IMR-90 (cell line): ENCODE results near the gene AVPR2. TPM values are rescaled to one million over a fixed set of nuclear protein-coding genes. Genes with fewer than 3 reads are reported as not detected.

ENCODE experiments used
- ATAC-seq: fragments of 200-7000 bp; cut with Tn5 transposase; 2 replicates; pipeline ENCODE4 v1.9.1; 2020; ENCODE audit warnings: low read depth, mild to moderate bottlenecking, moderate library complexity
- BruUV-seq: library from RNA; stranded (reverse); fragments of 400-500 nt; replicated peaks from 2 replicates; lab custom pipeline; 2021; lab: Mats Ljungman, UMichigan
- CTCF ChIA-PET: fragments of 300-600 bp; formaldehyde crosslinking; extraction: SDS; loops from one replicate; lab custom pipeline; 2021; ENCODE audit warnings: antibody characterized with exemption; lab: Yijun Ruan, JAX
- POLR2A ChIA-PET: fragments of 300-600 bp; sonication (Branson Sonifier 250); formaldehyde crosslinking; loops from one replicate; lab custom pipeline; 2022; ENCODE audit warnings: antibody characterized with exemption; ENCODE audit not compliant: unreplicated experiment; lab: Charles Lee
- DNase-seq: peaks from one replicate; pipeline ENCODE4 v3.0.0; 2013
- H2AFZ ChIP-seq: replicated peaks from 2 replicates; pipeline ENCODE3; 2013; ENCODE audit warnings: low read length, mild to moderate bottlenecking; ENCODE audit not compliant: poor library complexity
- H2AK5ac ChIP-seq: 2 replicates; pipeline ENCODE4 v1.6.1; 2013; ENCODE audit warnings: low read depth, low read length, inconsistent platforms
- H2AK9ac ChIP-seq: replicated peaks from 2 replicates; pipeline ENCODE3; 2013; ENCODE audit warnings: mild to moderate bottlenecking, low read depth, low read length, moderate library complexity; ENCODE audit not compliant: poor library complexity
- H2BK120ac ChIP-seq: 2 replicates; pipeline ENCODE4 v1.6.1; 2013; ENCODE audit warnings: low read depth, low read length, inconsistent platforms
- H2BK15ac ChIP-seq: 3 replicates; pipeline ENCODE4 v1.6.1; 2013; ENCODE audit warnings: low read depth, low read length, inconsistent platforms
- H2BK20ac ChIP-seq: 2 replicates; pipeline ENCODE4 v1.6.1; 2013; ENCODE audit warnings: low read depth, mild to moderate bottlenecking, inconsistent platforms, low read length, moderate library complexity
- H2BK5ac ChIP-seq: 2 replicates; pipeline ENCODE4 v1.6.1; 2013; ENCODE audit warnings: mild to moderate bottlenecking, low read depth, low read length, inconsistent platforms; ENCODE audit not compliant: poor library complexity, severe bottlenecking
- H3K14ac ChIP-seq: replicated peaks from 2 replicates; pipeline ENCODE4 v1.6.1; 2013; ENCODE audit warnings: low read depth, low read length, inconsistent platforms
- H3K18ac ChIP-seq: 2 replicates; pipeline ENCODE4 v1.6.1; 2013; ENCODE audit warnings: low read depth, low read length, control low read depth
- H3K23ac ChIP-seq: 2 replicates; pipeline ENCODE4 v1.6.1; 2013; ENCODE audit warnings: low read depth, low read length, inconsistent platforms
- H3K27ac ChIP-seq: 2 replicates; pipeline ENCODE4 v1.5.1; 2013; ENCODE audit warnings: mild to moderate bottlenecking, control low read depth, low read length; ENCODE audit not compliant: insufficient read depth
- H3K27me3 ChIP-seq: 2 replicates; pipeline ENCODE4 v1.6.1; 2013; ENCODE audit warnings: low read length; ENCODE audit not compliant: control insufficient read depth, insufficient read depth
- H3K36me3 ChIP-seq: 2 replicates; pipeline ENCODE4 v1.6.1; 2013; ENCODE audit warnings: low read length, mixed read lengths; ENCODE audit not compliant: control insufficient read depth, insufficient read depth
- H3K4ac ChIP-seq: 2 replicates; pipeline ENCODE4 v1.6.1; 2013; ENCODE audit warnings: low read depth, low read length, inconsistent platforms
- H3K4me1 ChIP-seq: 2 replicates; pipeline ENCODE4 v1.6.1; 2013; ENCODE audit warnings: low read length, mixed read lengths; ENCODE audit not compliant: control insufficient read depth, insufficient read depth
- H3K4me2 ChIP-seq: 2 replicates; pipeline ENCODE4 v1.6.1; 2013; ENCODE audit warnings: low read depth, mild to moderate bottlenecking, control low read depth, low read length, moderate library complexity
- H3K4me3 ChIP-seq: 2 replicates; pipeline ENCODE4 v1.5.1; 2013; ENCODE audit warnings: low read depth, mild to moderate bottlenecking, control low read depth, low read length, moderate library complexity; ENCODE audit not compliant: insufficient read depth
- H3K56ac ChIP-seq: 2 replicates; pipeline ENCODE4 v1.6.1; 2013; ENCODE audit warnings: low read length, inconsistent platforms; ENCODE audit not compliant: insufficient read depth; ENCODE audit errors: extremely low read depth
- H3K79me1 ChIP-seq, 2 experiments: 2 replicates each; pipeline ENCODE4 v1.6.1; 2013; ENCODE audit warnings: low read length in 2 of 2, inconsistent platforms in 1 of 2, low read depth in 1 of 2
- H3K9ac ChIP-seq: 2 replicates; pipeline ENCODE4 v1.6.1; 2013; ENCODE audit warnings: low read depth, low read length, control low read depth
- H3K9me1 ChIP-seq: 2 replicates; pipeline ENCODE4 v1.6.1; 2013; ENCODE audit warnings: low read length, inconsistent platforms; ENCODE audit not compliant: insufficient read depth
- H3K9me3 ChIP-seq: 2 replicates; pipeline ENCODE4 v1.6.1; 2013; ENCODE audit warnings: low read length; ENCODE audit not compliant: control insufficient read depth, insufficient read depth
- H4K20me1 ChIP-seq: 2 replicates; pipeline ENCODE4 v1.6.1; 2013; ENCODE audit warnings: low read length, inconsistent platforms; ENCODE audit not compliant: insufficient read depth
- H4K5ac ChIP-seq: 2 replicates; pipeline ENCODE4 v1.6.1; 2013; ENCODE audit warnings: mild to moderate bottlenecking, low read depth, low read length, control low read depth
- H4K8ac ChIP-seq, 2 experiments: 2 replicates each; pipeline ENCODE4 v1.6.1; 2013; ENCODE audit warnings: low read depth in 2 of 2, low read length in 2 of 2, control low read depth in 1 of 2, inconsistent platforms in 1 of 2
- H4K91ac ChIP-seq: 2 replicates; pipeline ENCODE4 v1.6.1; 2013; ENCODE audit warnings: low read depth, low read length, inconsistent platforms; ENCODE audit not compliant: insufficient read depth
- BHLHE40 ChIP-seq: fragments of 150-350 bp; IDR thresholded peaks from 2 replicates; pipeline ENCODE4 v1.6.1; 2016; ENCODE audit warnings: mild to moderate bottlenecking, low read depth, low read length
- CEBPB ChIP-seq: IDR thresholded peaks from 2 replicates; pipeline ENCODE4 v1.6.1; 2012; ENCODE audit warnings: low read depth, low read length, improper control_type of control experiment
- CHD1 ChIP-seq: IDR thresholded peaks from 2 replicates; pipeline ENCODE4 v1.6.1; 2012; ENCODE audit warnings: low read depth, low read length, improper control_type of control experiment
- FOS ChIP-seq: fragments of 150-350 bp; IDR thresholded peaks from 2 replicates; pipeline ENCODE4 v1.6.1; 2016; ENCODE audit warnings: low read depth, low read length
- MAFK ChIP-seq: IDR thresholded peaks from 2 replicates; pipeline ENCODE4 v1.6.1; 2012; ENCODE audit warnings: low read depth, low read length, improper control_type of control experiment
- MAZ ChIP-seq: IDR thresholded peaks from 2 replicates; pipeline ENCODE4 v1.6.1; 2012; ENCODE audit warnings: low read depth, mild to moderate bottlenecking, low read length, improper control_type of control experiment, moderate library complexity, borderline replicate concordance
- MXI1 ChIP-seq: IDR thresholded peaks from 2 replicates; pipeline ENCODE4 v1.6.1; 2012; ENCODE audit warnings: low read depth, mild to moderate bottlenecking, low read length, moderate library complexity, borderline replicate concordance
- NFE2L2 ChIP-seq: fragments of 150-350 bp; IDR thresholded peaks from 2 replicates; pipeline ENCODE4 v1.6.1; 2016; ENCODE audit warnings: low read depth, mild to moderate bottlenecking, low read length
- POLR2A ChIP-seq: IDR thresholded peaks from 2 replicates; pipeline ENCODE4 v1.6.1; 2012; ENCODE audit warnings: mild to moderate bottlenecking, low read depth, low read length
- RAD21 ChIP-seq: IDR thresholded peaks from 2 replicates; pipeline ENCODE4 v1.6.1; 2012; ENCODE audit warnings: low read length, improper control_type of control experiment
- RCOR1 ChIP-seq: IDR thresholded peaks from 2 replicates; pipeline ENCODE4 v1.6.1; 2012; ENCODE audit warnings: mild to moderate bottlenecking, low read length, improper control_type of control experiment; ENCODE audit not compliant: insufficient replicate concordance
- RFX5 ChIP-seq: IDR thresholded peaks from 2 replicates; pipeline ENCODE4 v1.8.0; 2012; ENCODE audit warnings: low read depth, mild to moderate bottlenecking, low read length, moderate library complexity
- SMC3 ChIP-seq: fragments of 150-350 bp; IDR thresholded peaks from 2 replicates; pipeline ENCODE4 v1.6.1; 2016; ENCODE audit warnings: low read depth, mild to moderate bottlenecking, antibody characterized with exemption, low read length, moderate library complexity
- WGBS, 2 experiments: methylation state at CpG; one replicate each; pipeline versions ENCODE4 v1.1.5 to v1.1.7; 2013; ENCODE audit warnings: missing lambda C conversion rate in 2 of 2; ENCODE audit not compliant: insufficient read length in 1 of 2; ENCODE audit errors: extremely low coverage in 2 of 2; 5-methylcytosine and 5-hydroxymethylcytosine counted together
- dilution Hi-C: fragments of 300-500 bp; cut with HindIII; formaldehyde crosslinking; loops from one replicate; pipeline ENCODE4 v1.14.3; 2018; ENCODE audit warnings: low sequenced_read_pairs; ENCODE audit not compliant: unreplicated experiment
- in situ Hi-C: fragments of 300-500 bp; cut with MboI; formaldehyde crosslinking; loops from 3 replicates; pipeline ENCODE4 v1.14.3; 2019; ENCODE audit warnings: low sequenced_read_pairs, inconsistent platforms, mixed read lengths
- intact Hi-C: fragments of 100-400 bp; cut with micrococcal nuclease; formaldehyde crosslinking; loops from 2 replicates; pipeline ENCODE4 v1.10.0; 2022
- polyA plus RNA-seq, 3 experiments: library from polyadenylated mRNA; depleted of rRNA; stranded (reverse); fragments of >200 nt; gene quantifications; 2 replicates each; pipeline ENCODE4 v1.2.3, GENCODE V29; 2012; ENCODE audit warnings: low replicate concordance in 1 of 3
- total RNA-seq: library from RNA; depleted of rRNA; stranded (reverse); fragments of >200 nt; gene quantifications from 2 replicates; pipeline ENCODE4 v1.2.3, GENCODE V29; 2012
- TF ChIP-seq, protein P1 (sequence below): fragments of 150-350 bp; IDR thresholded peaks from 2 replicates; pipeline ENCODE4 v1.6.1; 2016; ENCODE audit warnings: low read depth, mild to moderate bottlenecking, low read length, moderate library complexity, borderline replicate concordance
- TF ChIP-seq, protein P2 (sequence below): conservative IDR thresholded peaks from 2 replicates; pipeline ENCODE4 v1.5.1; 2012; ENCODE audit warnings: mild to moderate bottlenecking, low read depth, low read length, improper control_type of control experiment
- TF ChIP-seq, protein P3 (sequence below): fragments of 150-350 bp; IDR thresholded peaks from 2 replicates; pipeline ENCODE4 v1.6.1; 2017; ENCODE audit warnings: mild to moderate bottlenecking, antibody characterized with exemption, low read length, low read depth

AVPR2 gene
- total and polyA plus RNA-seq, 2 of the 4 experiments (the other 2 are of a cell fraction), result not detected

DNA sequence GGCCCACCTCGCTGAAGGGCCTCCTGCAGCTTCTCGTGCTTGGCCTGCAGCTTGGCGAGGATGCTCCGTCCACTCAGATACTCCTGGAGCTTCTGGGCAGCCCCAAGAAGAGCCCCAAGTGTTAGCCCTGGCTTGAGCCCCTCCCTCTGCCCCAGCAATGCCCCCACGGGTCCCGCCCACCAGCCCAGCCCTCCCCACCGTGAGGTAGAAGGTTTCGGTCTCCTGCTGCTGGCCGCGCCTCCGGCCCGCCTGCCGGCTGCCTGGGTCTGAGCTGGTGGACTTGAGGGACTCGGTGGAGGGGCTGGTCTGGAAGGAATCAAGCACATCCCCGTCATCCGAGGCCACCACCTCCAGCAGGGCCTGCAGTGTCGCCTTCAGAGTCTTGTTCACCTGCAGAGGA is 8.7 kb downstream of the AVPR2 start:
- no peak overlapping the region for H2BK5ac ChIP-seq
- H4K8ac ChIP-seq, result no peak overlapping the region
- H3K56ac ChIP-seq, result no peak overlapping the region
- H3K27ac ChIP-seq, result no peak overlapping the region
- H2AK9ac ChIP-seq, result no peak overlapping the region
- no peaks in the 10 kb centered on the region for H3K36me3 ChIP-seq
- ChIA-PET CTCF (no interaction called here), POLR2A (no interaction called here)
- no peak overlapping the region for H3K18ac ChIP-seq
- no TSS peak for BruUV-seq
- H2BK15ac ChIP-seq, result no peak overlapping the region
- H3K9me1 ChIP-seq, result no peaks in the 10 kb centered on the region
- H3K4me3 ChIP-seq, result no peak overlapping the region
- no peak overlapping the region for H3K4ac ChIP-seq
- TF ChIP-seq, protein P1, sequence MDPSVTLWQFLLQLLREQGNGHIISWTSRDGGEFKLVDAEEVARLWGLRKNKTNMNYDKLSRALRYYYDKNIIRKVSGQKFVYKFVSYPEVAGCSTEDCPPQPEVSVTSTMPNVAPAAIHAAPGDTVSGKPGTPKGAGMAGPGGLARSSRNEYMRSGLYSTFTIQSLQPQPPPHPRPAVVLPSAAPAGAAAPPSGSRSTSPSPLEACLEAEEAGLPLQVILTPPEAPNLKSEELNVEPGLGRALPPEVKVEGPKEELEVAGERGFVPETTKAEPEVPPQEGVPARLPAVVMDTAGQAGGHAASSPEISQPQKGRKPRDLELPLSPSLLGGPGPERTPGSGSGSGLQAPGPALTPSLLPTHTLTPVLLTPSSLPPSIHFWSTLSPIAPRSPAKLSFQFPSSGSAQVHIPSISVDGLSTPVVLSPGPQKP, result no peak
- TF ChIP-seq MAFK, result no peak
- TF ChIP-seq FOS, result no peak
- no peak for TF ChIP-seq BHLHE40
- TF ChIP-seq, protein P2, sequence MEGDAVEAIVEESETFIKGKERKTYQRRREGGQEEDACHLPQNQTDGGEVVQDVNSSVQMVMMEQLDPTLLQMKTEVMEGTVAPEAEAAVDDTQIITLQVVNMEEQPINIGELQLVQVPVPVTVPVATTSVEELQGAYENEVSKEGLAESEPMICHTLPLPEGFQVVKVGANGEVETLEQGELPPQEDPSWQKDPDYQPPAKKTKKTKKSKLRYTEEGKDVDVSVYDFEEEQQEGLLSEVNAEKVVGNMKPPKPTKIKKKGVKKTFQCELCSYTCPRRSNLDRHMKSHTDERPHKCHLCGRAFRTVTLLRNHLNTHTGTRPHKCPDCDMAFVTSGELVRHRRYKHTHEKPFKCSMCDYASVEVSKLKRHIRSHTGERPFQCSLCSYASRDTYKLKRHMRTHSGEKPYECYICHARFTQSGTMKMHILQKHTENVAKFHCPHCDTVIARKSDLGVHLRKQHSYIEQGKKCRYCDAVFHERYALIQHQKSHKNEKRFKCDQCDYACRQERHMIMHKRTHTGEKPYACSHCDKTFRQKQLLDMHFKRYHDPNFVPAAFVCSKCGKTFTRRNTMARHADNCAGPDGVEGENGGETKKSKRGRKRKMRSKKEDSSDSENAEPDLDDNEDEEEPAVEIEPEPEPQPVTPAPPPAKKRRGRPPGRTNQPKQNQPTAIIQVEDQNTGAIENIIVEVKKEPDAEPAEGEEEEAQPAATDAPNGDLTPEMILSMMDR, result no peak
- TF ChIP-seq RFX5, result no peak
- TF ChIP-seq CHD1, result no peak
- TF ChIP-seq MAZ, result no peak
- TF ChIP-seq POLR2A, result no peak
- TF ChIP-seq SMC3, result no peak
- no peak for TF ChIP-seq NFE2L2
- no peak for TF ChIP-seq MXI1
- TF ChIP-seq CEBPB, result no peak
- no peak for TF ChIP-seq RCOR1
- no peak for TF ChIP-seq RAD21
- TF ChIP-seq, protein P3, sequence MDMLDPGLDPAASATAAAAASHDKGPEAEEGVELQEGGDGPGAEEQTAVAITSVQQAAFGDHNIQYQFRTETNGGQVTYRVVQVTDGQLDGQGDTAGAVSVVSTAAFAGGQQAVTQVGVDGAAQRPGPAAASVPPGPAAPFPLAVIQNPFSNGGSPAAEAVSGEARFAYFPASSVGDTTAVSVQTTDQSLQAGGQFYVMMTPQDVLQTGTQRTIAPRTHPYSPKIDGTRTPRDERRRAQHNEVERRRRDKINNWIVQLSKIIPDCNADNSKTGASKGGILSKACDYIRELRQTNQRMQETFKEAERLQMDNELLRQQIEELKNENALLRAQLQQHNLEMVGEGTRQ, result no peak
- no peak overlapping the region for H2AFZ ChIP-seq
- H3K14ac ChIP-seq, result no peak overlapping the region
- H3K23ac ChIP-seq, result no peak overlapping the region
- H3K9ac ChIP-seq, result no peak overlapping the region
- H2BK120ac ChIP-seq, result no peak overlapping the region
- H3K27me3 ChIP-seq, result peaks cover 19% of the 10 kb centered on the region
- dilution Hi-C loops (no loop called here), intact Hi-C loops (no loop called here), in situ Hi-C loops (loop anchor here (25.0 kb wide), 1 partner anchor 951 kb away; no protein-coding TSS in a partner anchor)
- no peak overlapping the region for H2AK5ac ChIP-seq
- no peak overlapping the region for H4K5ac ChIP-seq
- H3K4me1 ChIP-seq, result no peaks in the 10 kb centered on the region
- no peaks in the 10 kb centered on the region for H4K20me1 ChIP-seq
- no peaks in the 10 kb centered on the region for H3K79me1 ChIP-seq
- no peak overlapping the region for H3K4me2 ChIP-seq
- no peak for DNase-seq
- whole genome bisulfite sequencing, 2 experiments, result 80% methylated on average over 1 of the region's 17 CpGs; no CpG with 5 or more reads in 1 of the 2 experiments
- no peaks in the 10 kb centered on the region; the same call in 1 of the 2 replicates for H3K9me3 ChIP-seq
- no peak for ATAC-seq
- no peak overlapping the region for H4K91ac ChIP-seq
- no peak overlapping the region for H2BK20ac ChIP-seq
